Germinal center (tissue), 1 donor: Measurements from ENCODE around the gene TNRC18.
"Not testable (repeated sequence)": the region's sequence is repeated elsewhere in the genome, so short reads cannot be mapped to it uniquely, and the experiment has no call there.

Source experiments
- DNase-seq: peaks from one replicate; pipeline ENCODE4 v3.0.0; 2012; ENCODE audit warnings: mixed read lengths, low spot score

Gene TNRC18, protein sequence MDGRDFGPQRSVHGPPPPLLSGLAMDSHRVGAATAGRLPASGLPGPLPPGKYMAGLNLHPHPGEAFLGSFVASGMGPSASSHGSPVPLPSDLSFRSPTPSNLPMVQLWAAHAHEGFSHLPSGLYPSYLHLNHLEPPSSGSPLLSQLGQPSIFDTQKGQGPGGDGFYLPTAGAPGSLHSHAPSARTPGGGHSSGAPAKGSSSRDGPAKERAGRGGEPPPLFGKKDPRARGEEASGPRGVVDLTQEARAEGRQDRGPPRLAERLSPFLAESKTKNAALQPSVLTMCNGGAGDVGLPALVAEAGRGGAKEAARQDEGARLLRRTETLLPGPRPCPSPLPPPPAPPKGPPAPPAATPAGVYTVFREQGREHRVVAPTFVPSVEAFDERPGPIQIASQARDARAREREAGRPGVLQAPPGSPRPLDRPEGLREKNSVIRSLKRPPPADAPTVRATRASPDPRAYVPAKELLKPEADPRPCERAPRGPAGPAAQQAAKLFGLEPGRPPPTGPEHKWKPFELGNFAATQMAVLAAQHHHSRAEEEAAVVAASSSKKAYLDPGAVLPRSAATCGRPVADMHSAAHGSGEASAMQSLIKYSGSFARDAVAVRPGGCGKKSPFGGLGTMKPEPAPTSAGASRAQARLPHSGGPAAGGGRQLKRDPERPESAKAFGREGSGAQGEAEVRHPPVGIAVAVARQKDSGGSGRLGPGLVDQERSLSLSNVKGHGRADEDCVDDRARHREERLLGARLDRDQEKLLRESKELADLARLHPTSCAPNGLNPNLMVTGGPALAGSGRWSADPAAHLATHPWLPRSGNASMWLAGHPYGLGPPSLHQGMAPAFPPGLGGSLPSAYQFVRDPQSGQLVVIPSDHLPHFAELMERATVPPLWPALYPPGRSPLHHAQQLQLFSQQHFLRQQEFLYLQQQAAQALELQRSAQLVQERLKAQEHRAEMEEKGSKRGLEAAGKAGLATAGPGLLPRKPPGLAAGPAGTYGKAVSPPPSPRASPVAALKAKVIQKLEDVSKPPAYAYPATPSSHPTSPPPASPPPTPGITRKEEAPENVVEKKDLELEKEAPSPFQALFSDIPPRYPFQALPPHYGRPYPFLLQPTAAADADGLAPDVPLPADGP (N-terminal part only)

GRCh38 chr7:5423306-5423975 is at the start of gene TNRC18:
Gene TNRC18, minus strand, starts transcription at chr7:5423834. Its CDS starts 2,588 bp downstream, at chr7:5421246.
- peak; percentile 46 for DNase-seq

DNA sequence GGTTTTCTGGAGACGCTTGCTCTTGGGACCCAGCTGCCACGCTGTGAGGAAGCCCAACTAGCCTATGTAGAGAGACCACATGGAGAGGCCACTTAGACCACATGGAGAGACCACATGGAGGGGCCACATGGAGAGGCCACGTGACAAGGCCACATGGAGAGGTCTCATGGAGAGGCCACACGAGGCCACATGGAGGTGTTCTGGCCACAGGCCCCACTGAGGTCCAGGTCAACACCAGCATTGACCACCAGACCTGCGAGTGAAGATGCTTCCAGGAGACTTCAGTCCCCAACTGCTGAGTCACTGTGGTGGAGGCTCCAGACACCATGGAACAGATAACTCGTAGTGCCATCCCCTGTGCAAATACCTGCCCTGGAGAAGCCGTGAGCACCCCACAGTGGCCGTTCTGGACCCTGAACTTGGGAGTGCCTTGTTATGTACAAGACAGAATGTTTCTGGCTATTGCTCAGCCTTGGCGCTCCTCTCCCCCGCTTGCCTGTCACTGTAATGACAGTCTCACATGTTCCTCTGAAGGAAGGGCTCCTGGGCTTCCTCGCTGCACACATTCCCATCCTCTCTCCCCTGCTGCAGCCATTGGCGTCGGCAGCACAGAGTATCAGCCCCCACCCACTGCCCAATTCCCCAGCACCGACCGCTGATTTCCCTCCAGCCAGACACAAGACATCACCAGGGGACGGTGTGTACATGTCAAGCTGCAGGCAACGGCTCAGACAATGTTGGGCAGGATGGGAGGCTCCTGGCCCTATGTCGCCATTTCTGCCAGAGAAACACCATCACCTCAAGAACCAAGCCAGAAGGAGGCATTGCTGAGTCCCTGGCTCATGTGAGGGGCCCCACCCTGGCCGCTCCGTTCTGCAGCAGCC is 49.0 kb upstream of the TNRC18 start:
- DNase-seq, result no peak

DNA sequence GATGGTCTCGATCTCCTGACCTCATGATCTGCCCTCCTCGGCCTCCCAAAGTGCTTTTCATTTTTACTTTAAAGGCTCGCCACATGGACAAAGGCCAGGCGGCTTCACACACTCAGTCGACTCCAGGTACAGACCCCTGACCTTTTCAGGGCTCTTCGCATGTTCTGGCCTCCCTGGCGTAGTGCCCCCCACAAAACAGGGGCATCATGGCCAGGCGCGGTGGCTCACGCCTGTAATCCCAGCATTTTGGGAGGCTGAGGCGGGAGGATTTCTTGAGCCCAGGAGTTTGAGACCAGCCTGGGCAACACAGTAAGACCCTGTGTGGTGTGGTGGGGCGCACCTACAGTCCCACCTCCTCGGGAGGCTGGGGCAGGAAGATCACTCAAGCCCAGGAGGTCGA is 48.0 kb upstream of the TNRC18 start:
- DNase-seq, result not testable (repeated sequence)

DNA sequence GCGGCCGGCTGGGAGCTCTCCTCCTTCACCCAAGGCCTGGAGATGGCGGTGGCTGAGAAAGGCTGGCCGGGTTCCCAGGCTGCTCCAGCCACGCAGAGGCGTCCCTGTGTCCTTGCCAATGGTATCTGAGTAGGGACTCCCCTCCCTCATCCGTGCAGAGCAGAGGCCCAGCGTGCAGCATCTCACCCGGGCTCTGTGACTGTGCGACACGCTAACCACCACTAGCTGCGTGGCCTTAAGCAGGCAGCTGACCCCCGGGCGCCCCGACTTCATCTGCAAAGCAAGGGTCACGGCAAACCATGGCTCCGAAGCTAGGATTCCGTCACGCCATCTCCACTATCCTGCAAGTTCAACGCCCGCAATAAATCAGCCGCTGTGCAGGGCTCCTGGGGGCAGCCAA is 47.2 kb upstream of the TNRC18 start:
- no peak for DNase-seq

DNA sequence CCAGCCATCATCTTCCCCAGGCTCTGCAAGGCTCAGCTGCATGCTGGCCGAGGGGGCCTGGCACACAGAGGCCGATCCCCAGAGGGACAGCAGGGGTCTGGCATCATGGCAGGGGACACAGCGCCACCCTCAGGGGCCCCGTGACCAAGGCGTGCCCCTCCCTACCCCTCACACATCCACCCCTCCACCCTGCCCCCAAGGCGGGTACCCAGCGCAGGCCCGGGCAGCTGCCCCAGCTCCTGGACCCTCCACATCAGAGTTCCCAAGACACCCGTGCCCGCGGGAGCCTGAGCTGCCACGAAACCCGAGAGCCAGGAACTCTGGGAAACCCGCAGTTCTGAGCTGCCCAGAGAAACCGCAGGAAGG is 46.5 kb upstream of the TNRC18 start:
- DNase-seq, result no peak

DNA sequence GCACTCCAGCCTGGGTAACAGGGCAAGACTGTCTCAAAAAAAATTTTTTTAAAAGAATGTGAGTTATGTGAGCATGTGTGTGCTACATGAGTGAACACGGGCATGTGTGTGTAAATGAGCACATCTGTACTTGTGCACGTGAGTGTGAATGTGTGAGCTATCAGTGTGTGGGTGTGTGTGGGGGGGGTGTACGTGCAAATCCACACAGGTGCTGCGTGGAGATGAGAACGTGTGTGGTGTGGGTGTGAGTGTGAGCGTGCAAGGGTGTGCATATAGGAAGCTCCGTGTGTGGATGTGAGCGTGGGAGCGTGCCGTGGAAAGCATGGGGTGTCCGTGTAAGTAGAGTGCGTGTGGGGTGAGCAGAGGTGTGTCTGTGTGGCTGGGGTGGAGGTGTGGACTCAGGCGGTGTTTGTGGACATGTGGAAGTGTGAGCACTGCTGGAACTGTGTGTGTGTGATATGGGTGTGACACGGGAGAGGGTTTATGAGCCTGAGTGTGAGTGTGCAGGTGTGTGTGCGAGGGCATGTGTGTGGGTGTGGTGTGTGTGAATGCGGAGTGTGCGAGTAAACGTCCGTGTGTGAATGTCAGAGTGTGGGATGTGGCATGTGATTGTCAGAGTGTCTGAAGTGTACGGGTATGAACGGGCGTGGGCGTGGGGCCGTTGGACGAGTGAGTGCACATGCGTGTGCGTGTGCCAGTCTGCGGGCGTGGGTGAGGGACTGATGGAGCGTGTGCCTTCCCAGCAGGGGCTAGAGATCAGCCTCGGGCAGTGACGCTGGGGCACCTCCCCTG is 45.9 kb upstream of the TNRC18 start:
- DNase-seq, result no peak

GRCh38 chr7:5467645-5468044 is 44.0 kb upstream of the TNRC18 start:
- no peak for DNase-seq

DNA sequence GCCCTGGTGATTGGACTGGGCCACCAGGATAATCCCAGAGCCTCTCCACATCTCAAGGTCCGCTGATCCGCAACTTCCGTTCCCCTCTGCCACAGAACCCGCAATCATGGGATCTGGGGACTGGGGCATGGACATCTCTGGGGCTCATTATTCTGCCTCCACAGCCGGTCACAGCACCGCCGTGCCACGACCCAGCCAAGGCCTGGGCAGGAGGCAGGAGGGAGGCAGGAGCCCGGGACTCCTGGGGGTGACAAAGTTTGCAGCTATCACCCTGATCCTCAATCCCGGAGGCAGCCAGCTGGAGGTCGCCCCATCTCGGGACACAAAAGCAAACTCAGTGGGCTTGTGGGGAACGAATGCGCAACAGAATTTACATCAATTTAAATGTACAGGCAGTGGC is 42.9 kb upstream of the TNRC18 start:
- DNase-seq, result no peak

GRCh38 chr7:5463031-5463430 is 39.4 kb upstream of the TNRC18 start:
- DNase-seq, result no peak

DNA sequence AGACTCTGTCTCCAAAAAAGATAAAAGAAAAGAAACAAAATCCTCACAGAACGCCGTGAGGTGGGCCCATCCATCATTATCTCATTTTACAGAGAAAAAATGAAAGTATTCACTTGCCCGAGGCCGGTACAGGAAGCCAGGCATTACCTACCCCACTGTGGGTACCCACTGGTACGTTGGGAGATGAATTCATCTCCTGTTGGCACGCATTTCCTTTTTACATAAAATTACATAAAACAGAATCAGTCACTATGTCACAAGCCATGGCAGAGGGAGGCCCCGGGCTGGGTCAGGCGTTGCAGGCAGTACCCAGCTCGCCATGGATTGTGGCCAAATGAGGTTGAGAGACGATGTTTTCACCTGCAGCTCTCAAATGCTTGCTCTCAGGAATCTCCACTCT is 38.6 kb upstream of the TNRC18 start:
- DNase-seq, result no peak

DNA sequence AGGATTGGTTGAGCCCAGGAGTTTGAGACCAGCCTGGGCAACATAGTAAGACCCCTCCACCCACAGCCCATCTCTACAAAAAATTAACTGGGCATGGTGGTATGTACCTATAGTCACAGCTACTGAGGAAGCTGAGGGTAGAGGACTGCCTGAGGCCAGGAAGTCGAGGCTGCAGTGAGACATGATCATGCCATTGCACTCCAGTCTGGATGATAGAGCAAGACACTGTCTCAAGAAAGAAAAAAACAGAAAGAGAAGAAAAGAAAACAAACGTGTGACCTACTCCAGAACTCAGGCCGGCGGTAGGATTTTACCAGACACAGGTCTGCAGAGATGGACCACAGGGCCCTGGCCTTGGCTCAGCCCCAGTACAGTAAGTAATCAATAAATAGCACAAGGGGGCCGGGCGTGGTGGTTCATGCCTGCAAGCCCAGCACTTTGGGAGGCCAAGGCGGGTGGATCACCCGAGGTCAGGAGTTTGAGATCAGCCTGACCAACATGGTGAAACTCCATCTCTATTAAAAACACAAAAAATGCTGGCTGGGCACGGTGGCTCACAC is 35.4 kb upstream of the TNRC18 start:
- DNase-seq, result no peak

DNA sequence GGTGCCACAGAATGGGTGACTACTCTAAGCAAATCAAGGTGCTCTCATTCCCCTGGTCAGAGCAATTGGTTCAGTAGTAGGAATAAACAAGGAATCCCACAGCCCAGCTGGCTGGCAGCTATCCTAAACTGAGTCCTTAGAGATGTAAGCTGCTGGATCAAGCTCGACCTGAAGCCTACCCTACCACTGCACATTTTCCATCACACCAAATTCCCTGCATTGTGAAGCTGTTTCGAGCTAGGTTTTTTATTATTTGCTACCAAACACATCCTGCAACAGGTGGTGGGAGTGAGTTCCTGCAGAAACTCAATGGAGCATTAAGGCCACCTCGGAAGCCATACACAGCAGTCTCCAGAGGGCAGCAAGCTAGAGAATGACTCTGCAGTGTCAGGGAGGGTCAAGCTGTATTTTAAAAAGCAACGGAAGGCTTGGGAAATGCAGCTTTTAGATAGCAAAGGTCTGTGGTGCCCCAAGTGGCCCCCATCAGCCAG is 33.7 kb upstream of the TNRC18 start:
- no peak for DNase-seq

- DNase-seq, result no peak
Measured at GRCh38 chr7:5456409-5456808, 32.8 kb upstream of the TNRC18 start.

GRCh38 chr7:5455581-5456219 is 32.1 kb upstream of the TNRC18 start:
- DNase-seq, result no peak

GRCh38 chr7:5455175-5455574 is 31.5 kb upstream of the TNRC18 start:
- DNase-seq, result no peak

DNA sequence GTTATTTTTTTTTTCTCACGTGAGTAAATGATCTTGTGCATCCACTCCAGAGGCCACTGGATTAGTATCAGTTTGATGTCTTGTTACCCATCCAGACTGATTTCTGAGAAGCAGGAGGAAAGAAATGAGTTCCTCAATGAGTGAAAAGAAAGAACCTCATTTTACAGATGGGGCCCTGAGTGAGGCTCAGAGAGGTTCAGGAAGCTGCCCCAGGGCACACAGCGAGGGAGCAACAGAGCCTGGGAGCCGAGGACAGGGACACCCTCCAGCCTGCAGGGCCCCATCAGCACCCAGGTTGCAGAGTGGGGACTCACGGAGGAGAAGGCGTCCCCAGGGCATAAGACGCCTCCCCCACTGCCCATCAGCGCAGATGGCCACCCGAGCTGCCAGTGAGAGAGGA is 30.9 kb upstream of the TNRC18 start:
- no peak for DNase-seq

DNA sequence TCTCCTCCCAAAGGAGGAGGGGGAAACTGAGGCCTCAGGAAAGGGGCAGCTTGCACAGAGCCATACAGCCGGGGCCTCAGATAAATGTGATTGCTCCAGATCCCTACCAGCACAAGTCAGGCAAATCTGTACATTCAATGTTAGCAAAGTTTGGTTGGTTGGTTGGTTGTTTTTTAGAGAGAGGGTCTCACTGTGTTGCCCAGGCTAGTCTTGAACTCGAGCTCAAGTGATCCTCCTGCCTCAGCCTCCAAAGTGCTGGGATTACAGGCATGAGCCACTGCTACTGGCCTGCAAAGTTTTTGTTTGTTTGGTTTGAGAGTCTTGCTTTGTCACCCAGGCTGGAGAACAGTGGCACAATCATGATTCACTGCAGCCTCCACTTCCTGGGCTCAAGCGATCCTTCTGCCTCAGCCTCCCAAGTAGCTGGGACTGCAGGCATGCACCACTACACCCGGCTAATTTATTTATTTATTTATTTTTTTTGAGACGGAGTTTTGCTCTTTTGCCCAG is 30.0 kb upstream of the TNRC18 start:
- no peak for DNase-seq

DNA sequence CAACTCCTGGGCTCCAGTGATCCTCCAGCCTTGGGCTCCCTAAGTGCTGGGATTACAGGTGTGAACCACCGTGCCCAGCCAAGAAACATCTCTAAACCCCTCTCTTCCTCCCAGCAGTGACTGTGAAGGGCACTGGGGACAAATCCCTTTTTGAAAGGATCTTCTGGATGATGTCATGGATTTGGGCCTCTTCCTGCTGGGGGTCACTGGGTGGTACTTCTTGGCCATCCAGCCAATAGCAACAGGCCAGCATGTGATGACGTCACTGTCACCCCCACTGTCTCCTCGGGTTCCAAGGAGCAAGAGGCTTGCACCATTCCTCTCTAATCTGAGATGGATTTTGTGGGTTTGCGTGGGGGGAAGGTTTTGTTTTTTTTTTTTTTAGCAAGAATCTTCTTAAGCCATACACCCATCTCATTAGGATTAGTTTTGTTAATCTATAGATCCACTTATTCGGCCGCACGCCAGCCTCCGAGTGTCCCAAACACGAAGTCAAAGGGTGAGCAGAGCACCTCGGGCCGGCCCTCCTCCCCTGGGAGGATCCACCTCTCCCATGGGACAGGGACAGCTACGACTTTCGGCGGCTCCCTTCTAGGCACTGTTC is 29.4 kb upstream of the TNRC18 start:
- DNase-seq, result no peak

DNA sequence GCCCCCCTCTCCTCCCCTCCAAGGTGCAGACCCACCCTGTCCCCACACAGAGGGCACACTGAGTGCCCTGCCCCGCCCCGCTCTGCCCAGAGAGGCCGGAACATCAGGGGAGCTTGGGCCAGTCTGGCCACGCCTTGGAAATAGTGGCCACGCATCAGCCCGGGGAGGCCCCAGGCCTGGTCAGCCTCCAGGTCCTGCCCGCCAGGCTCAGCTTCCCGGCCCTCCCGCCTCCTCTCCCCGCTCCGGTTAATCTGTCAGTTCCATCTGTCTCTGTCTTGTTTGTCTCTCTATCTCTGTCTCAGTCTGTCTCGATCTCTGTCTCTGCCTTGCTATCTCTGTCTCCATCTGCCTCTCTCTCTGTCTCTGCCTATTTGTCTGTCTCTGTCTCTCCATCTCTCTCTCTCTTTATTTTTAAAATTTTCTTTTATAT is 28.9 kb upstream of the TNRC18 start:
- no peak for DNase-seq
